SK-N-MC (cell line): ENCODE data around the gene ATP8B1.

Experiments used
- DNase-seq: peaks from one replicate; pipeline ENCODE4 v3.0.0-alpha.2; 2011; ENCODE audit warnings: low read depth, low spot score
- H3K27ac ChIP-seq: fragments of 200-600 bp; sonication (generic); 2 replicates; pipeline ENCODE4 v1.5.1; 2016; ENCODE audit warnings: mixed run types
- H3K36me3 ChIP-seq: fragments of 200-600 bp; sonication (generic); 2 replicates; pipeline ENCODE4 v1.6.1; 2017; ENCODE audit warnings: antibody characterized with exemption, low read length, mixed read lengths; ENCODE audit not compliant: insufficient read depth
- H3K4me3 ChIP-seq: fragments of 200-600 bp; sonication (generic); 2 replicates; pipeline ENCODE4 v1.5.1; 2016
- H3K9ac ChIP-seq: fragments of 200-600 bp; sonication (generic); 2 replicates; pipeline ENCODE4 v1.8.0; 2017; ENCODE audit warnings: mixed run types, mixed read lengths; ENCODE audit not compliant: insufficient read length
- H3K9me3 ChIP-seq: fragments of 200-600 bp; sonication (generic); 2 replicates; pipeline ENCODE4 v1.6.1; 2017; ENCODE audit warnings: low read depth, mild to moderate bottlenecking, antibody characterized with exemption, low read length, moderate library complexity, mixed read lengths
- EZH2 ChIP-seq: fragments of 200-600 bp; sonication (generic); IDR thresholded peaks from one replicate; pipeline ENCODE4 v1.6.1; 2017; ENCODE audit warnings: antibody characterized with exemption
- FOXP2 ChIP-seq: optimal IDR thresholded peaks from 2 replicates; pipeline ENCODE3; 2011; ENCODE audit warnings: mild to moderate bottlenecking, moderate library complexity; ENCODE audit not compliant: insufficient read depth; ENCODE audit errors: extremely low read length, control extremely low read depth
- POLR2AphosphoS5 ChIP-seq: IDR thresholded peaks from 2 replicates; pipeline ENCODE4 v1.6.1; 2012; ENCODE audit warnings: mild to moderate bottlenecking, low read depth, low read length, borderline replicate concordance

ATP8B1 gene

DNA sequence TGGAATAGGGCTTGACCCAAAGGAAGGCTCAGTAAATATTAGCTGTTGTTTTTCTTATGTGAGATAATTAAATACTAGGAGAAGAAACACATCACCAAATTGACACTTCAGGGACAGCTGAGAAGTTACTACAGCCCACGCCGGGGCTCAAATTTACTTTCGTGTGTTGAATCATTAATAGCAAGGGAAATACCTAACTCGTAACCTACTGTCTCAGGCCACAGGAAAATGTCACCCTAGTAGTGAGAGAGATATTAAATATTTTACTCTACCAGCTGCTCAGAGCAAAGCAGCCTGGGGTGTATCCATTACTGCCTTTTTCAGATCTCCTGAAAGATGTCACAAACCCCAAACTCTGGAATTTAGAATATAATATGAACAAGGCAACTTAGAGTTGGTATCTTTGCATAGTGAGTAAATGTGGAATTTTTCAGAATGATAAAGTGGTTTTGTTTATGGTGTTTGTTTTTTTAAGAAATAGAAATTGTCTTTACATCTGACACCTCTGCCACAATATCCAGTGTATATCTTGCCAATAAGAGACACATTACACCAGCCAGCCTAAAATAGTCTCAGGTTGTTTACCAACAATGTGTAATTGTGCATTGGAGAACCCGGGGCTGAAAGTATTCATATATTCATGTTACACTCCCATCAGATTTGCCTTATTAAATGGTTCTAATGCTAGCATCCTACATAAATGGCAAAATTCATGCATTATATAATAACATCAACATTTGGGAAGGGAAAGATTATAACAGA lies 48.4 kb downstream of the ATP8B1 start:
- no peak for TF ChIP-seq EZH2
- TF ChIP-seq FOXP2: no peak
- TF ChIP-seq POLR2AphosphoS5: no peak
- no peak overlapping the region for H3K4me3 ChIP-seq
- H3K27ac ChIP-seq: no peak overlapping the region
- no peaks in the 10 kb centered on the region for H3K36me3 ChIP-seq
- H3K9me3 ChIP-seq: no peaks in the 10 kb centered on the region
- no peak for DNase-seq
- H3K9ac ChIP-seq: no peak overlapping the region

DNA sequence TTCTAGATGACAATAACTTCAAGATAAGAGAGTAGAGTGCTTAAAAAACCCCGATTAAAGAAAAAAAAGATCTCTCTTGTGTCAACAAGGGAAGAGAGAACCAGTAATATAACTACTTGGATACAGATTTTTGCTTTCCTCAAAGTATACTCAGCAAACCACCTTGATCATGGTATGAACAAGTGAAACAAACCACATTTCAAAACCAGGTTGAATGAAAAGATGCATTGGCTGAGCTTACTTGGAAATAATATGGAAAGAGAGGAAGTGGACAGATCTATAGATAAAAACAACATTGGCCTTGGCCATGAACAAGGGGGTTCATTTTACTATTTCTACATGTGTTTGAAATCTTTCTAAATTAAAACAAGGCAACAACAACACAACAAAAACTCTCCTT lies 50.1 kb downstream of the ATP8B1 start:
- no peak for DNase-seq
- H3K27ac ChIP-seq: 0 out of 2 replicates have a peak overlapping the region, but pooled peaks have one; percentile 25
- no peaks in the 10 kb centered on the region for H3K9me3 ChIP-seq
- H3K4me3 ChIP-seq: no peak overlapping the region
- no peak overlapping the region for H3K9ac ChIP-seq
- TF ChIP-seq POLR2AphosphoS5 (no peak), FOXP2 (no peak), EZH2 (no peak)
- H3K36me3 ChIP-seq: no peaks in the 10 kb centered on the region

DNA sequence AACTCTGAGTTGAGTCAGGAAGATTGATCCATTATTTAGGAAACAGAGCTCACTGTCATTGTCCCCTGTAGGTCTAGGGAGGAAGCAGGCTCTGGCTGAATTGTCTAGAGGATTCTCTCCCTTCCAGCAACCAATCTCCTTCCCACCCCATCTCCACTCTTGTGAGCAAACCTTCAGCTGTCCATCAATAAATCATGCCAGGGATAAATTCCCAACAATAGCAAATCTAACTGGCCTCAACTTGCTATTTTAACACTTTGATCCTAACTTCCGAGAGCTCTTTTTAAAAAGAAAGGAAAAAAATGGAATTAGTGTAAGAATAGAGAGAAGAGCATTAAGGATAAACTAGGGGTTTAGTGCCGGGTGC lies 53.5 kb downstream of the ATP8B1 start:
- Histone ChIP-seq H3K36me3 (no peaks in the 10 kb centered on the region), H3K27ac (no peak overlapping the region), H3K9me3 (no peaks in the 10 kb centered on the region), H3K9ac (no peak overlapping the region), H3K4me3 (no peak overlapping the region)
- TF ChIP-seq POLR2AphosphoS5 (no peak), EZH2 (no peak), FOXP2 (no peak)
- DNase-seq: no peak

DNA sequence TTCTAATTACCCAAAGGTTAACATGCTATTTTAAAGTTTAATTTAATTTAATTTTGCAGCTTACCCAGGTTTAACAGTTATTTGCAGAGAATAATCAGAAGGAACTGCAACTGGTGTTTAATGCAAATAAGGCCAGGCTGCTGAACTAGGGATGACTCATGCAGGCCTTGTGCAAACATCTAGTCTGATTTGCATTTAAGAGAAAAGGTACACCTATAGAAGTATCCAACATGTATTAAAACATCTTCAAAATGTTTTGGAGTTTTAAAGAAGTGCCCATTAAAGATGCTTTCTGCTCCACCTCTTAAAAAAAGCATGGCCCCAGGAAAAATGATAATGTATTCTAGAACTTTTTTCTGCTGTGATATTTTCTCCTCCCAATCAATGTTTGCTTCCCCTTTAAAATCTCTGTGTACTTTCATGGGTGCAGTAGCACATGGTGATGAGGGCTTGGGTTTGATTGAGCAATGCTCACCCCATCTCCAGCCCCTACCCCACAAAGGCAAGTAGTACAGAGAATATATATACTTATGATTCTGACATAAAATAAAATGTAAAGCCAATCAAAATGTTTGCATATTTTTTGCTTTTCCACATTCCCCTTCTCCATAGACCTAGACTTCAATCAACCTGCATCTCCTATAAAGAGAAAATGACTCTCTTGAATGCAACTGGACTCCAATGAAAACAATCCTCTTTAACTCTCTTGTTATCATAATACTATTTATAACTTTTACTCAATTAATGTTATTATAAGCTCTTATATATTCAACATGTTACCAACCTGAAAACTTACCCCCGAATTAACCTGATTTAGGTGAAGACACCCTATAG lies 54.1 kb downstream of the ATP8B1 start:
- H3K9me3 ChIP-seq: no peaks in the 10 kb centered on the region
- no peaks in the 10 kb centered on the region for H3K36me3 ChIP-seq
- no peak for TF ChIP-seq EZH2
- no peak for TF ChIP-seq FOXP2
- TF ChIP-seq POLR2AphosphoS5: no peak
- no peak overlapping the region for H3K27ac ChIP-seq
- no peak for DNase-seq
- no peak overlapping the region for H3K9ac ChIP-seq
- H3K4me3 ChIP-seq: no peak overlapping the region

DNA sequence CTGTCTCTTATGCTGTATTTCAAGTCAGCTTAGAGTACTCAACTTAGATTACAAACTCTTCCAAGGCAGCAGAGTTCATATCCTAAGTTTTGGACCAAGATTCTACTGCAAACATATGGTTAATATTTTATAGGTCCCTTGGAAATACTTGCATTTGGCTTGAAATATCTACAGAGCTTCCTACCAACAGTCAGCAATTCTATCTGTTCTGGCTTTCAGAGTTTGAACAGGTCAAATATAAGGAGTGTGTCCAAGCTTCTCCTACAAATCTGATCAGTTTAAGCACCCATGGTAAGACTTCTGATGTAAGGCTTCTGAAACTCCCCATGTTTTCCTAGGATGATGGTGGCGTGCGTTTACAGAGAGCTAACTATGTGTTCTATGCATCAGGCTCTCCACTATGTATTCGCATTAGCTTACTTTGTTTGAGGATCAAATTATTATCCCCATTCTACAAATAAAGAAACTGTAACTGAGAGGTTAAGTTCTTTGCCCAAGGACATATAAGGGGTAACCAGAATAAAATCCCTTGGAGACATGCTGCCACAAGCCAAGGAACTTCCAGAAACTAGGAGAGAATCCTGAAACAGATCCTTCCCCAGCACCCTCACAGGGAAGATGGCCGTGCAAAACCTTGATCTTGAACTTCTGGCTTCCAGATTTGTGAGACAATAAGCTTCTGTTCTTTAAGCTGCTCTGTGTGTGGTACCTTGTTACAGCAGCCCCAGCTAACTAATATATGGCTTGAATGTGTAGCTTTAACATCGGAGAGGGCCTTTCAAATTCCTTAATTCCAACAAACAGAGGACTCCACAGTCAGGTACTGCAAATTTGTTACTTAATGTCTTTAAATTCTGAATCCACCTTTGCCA lies 55.1 kb downstream of the ATP8B1 start:
- DNase-seq: no peak
- TF ChIP-seq EZH2 (no peak), FOXP2 (no peak), POLR2AphosphoS5 (no peak)
- no peak overlapping the region for H3K9ac ChIP-seq
- no peaks in the 10 kb centered on the region for H3K9me3 ChIP-seq
- no peaks in the 10 kb centered on the region for H3K36me3 ChIP-seq
- H3K27ac ChIP-seq: no peak overlapping the region
- H3K4me3 ChIP-seq: no peak overlapping the region

DNA sequence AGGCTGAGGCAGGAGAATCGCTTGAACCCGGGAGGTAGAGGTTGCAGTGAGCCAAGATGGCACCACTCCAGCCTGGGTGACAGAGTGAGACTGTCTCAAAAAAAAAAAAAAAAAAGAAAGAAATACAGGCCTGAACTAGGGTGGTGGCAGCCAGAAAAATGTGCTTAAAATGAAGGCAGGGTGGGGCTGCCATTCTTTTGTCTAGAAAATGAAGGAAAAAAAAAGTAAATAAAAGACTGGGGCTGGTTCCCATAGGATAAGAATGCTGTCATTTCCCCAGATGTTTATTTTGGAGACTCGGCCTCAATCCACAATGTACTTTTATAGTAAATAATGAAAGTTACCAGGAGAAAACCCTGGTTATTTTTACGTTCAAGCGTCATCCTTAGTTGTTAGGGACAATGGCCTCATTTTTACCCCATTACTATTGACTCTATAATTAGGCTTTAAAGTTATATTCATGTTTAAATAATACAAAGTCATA lies 58.9 kb downstream of the ATP8B1 start:
- TF ChIP-seq FOXP2: no peak
- TF ChIP-seq POLR2AphosphoS5: no peak
- TF ChIP-seq EZH2: no peak
- no peak overlapping the region for H3K9ac ChIP-seq
- H3K36me3 ChIP-seq: no peaks in the 10 kb centered on the region
- H3K27ac ChIP-seq: no peak overlapping the region
- no peak overlapping the region for H3K4me3 ChIP-seq
- no peaks in the 10 kb centered on the region for H3K9me3 ChIP-seq
- no peak for DNase-seq

DNA sequence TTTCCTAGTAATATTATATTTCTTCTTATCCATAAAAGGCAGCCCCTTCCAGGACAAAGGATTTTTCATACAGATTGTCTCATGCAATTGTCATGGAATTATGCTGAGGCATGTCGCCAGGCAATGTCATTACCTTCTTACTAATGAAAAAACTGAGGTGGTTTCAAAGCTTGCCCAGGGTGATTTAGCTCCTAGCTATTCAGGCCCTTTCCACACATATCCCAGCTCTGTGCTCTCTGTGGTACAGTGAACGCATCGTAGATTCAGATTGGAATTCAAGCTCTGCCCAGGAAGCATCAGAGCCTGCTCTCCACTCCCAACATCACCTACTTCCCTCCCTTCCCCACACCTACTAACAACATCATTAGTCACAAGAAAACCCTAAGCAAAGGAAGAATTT lies 60.1 kb downstream of the ATP8B1 start:
- TF ChIP-seq POLR2AphosphoS5 (no peak), FOXP2 (no peak), EZH2 (no peak)
- Histone ChIP-seq H3K4me3 (no peak overlapping the region), H3K27ac (no peak overlapping the region), H3K9ac (no peak overlapping the region), H3K9me3 (no peaks in the 10 kb centered on the region), H3K36me3 (no peaks in the 10 kb centered on the region)
- no peak for DNase-seq
